CD4-positive, alpha-beta T cell treated with Interleukin-21 for 1 hour (primary cell): ENCODE measurements around the gene MANSC1.

ENCODE experiments used
- DNase-seq: peaks from one replicate; pipeline ENCODE4 v3.0.0-alpha.2; 2020

The MANSC1 gene

DNA sequence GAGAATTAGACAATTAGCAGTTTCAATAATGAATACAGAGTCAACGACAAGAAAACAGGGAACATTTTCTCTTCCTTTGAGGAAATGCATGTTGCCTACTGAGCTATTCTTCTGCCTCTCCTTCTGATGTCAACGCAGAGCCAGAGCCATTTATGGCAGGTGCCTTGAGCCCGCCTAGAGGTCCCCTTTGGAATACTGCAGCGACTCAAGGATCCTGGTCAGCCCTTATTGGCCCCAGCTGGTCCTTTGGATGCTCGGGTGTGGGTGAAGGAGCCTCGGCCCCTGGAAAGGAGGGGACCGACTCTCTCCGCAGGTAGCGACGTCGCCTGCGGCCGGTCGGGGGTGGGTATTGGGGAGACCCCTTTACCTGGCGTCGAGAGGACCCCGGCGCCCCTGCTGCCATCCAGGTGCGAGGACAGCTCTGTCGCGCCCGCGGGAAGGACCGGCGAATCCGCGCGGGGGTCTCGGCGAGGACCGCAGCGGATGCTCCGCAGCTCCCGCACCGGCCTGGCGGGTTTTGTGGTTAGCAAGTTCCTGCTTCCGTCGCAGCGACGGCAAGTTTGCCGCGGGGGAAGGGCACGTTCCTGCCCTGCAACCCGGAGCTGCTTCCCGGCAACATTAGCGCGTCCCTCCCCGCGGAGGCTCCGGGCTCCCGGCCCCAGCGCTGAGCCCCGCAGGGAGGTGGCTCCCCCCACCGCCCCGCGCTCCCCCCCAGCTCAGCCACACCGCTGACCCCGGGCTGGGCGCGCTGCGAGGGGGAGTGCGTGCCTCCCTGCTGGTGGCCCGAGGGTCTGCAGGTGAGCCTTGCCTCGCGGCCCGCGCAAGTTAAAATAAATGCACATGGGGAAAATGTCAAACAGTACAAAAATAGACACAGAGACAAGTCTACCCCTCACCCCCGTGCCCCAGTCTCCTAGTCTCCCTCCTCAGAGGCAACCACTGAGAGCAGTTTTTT, at the start of gene MANSC1:
MANSC1 (minus strand) TSS at position 532 of the 955 bp plus-strand sequence. CDS start 6,928 bp downstream, outside the sequence.
- peak; percentile 61 for DNase-seq

DNA sequence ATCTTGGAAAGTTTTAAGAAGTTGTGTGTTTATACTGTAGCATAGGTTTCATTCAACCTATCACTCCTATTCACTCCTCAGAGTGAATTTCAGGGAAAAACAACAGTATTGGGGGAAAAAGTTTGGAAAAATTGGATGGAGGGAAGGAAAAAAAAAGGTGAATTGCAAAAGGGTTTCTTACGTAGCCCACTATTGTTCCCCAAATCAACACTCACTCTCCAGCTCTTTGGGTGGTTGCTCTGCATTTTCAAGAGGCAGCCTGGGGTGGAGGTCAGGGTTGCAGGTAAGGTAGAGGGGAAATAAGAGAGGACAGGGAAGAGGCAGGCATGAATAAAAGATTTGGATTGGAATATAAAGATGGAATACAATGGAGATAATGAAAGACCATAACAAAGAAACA, 49.1 kb upstream of the MANSC1 start:
- DNase-seq = no peak

DNA sequence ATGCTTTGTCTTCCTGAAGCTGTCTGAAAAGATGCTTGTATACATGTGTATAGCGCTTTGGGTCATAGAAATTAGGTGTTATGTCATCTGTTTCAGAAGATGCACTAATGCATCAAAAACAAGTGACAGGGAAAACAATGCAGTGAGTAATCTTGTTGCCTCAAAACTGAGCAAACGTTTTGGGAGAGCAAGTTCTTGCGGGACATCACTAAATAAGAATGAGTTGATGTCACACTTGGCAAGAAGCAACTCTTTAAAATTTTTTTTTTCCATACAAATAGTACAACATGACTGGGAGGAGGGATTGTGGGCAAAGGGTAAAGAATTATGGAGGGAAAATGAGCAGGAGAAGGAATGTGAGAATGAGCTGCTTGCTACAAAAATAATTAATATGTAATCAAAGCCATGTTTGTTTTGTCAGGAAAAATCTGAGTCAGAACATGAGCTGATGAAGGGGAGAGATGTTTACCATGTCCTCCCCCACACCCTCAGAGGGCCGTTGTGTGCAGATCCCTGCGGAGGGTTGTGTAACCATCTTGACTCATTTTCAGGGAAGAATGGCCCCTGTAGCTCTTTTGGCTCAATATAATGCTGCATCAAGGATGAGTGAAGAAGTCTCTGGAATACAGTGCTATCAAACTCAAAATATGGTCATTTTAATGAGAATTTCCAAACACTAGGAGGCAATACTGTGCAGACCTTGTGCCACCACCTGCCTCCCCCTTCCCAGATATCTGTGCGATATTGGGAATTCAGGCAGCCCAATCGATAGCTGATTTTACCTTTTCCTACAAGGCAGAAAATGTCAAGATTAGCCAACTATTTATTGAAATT, 48.2 kb upstream of the MANSC1 start:
- DNase-seq = no peak

GRCh38 chr12:12397184-12397583, 47.1 kb upstream of the MANSC1 start:
- no peak for DNase-seq

DNA sequence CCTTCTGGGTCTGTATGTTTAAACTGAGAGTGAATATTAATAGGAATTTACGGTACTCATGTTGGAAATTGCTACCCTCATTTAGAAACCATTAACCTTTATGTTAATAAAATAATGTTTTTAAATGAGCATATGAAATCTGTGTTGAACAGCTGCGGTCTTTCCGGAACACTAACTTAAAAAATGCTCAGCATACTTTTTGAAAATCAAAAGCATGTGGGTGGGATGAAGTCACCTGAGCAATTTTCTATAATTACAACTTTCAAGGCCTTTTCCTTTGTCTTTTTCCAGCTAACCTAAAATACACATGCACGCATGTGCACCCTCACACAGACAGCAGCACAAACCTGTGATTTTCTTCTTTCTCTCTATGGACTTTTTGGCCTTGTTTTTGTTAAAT, 46.7 kb upstream of the MANSC1 start:
- no peak for DNase-seq

- no peak for DNase-seq
Measured at GRCh38 chr12:12393171-12393570, 43.1 kb upstream of the MANSC1 start.

DNA sequence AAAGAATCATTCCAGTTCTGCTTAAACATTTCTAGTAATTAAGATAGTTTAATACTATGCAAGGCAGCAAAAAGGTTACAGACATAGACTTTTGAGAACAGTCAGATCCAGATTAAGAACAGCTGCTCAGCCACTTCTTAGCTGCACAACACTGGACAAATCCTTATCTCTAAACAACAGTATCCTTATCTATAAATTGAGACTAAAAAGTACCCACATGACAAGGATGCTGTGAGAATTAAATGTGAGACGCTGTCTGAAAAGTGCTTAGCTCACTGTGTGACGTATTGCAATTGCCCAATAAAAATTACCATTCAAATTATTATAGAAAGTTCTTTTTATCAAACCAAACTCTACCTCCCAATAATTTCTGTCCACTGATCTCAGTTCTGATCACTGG, 42.4 kb upstream of the MANSC1 start:
- no peak for DNase-seq

- peak; percentile 22 for DNase-seq
Measured at GRCh38 chr12:12387501-12387900, 37.5 kb upstream of the MANSC1 start.

GRCh38 chr12:12384571-12385340, 34.7 kb upstream of the MANSC1 start:
- DNase-seq = peak; percentile 55

DNA sequence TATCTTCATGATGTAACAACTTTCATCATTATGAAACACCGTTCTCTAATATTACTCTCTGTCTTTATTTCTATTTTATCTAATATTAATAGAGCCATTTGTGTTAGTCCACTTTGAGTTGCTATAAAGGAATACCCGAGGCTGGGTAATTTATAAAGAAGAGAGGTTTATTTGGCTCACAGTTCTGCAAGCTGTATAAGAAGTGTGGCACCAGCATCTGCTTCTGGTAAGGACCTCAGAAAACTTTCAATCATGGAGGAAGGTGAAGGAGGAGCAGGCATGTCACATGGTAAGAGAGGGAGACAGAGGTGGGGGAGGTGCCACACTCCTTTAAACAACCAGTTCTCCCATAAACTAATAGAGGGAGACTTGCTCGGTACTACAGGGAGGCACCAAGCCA, 31.9 kb upstream of the MANSC1 start:
- no peak for DNase-seq

- DNase-seq = no peak
Measured at GRCh38 chr12:12380949-12381593, 31.0 kb upstream of the MANSC1 start.

- DNase-seq = peak; percentile 90
Measured at GRCh38 chr12:12379831-12380730, 30.0 kb upstream of the MANSC1 start.

GRCh38 chr12:12378616-12379015, 28.6 kb upstream of the MANSC1 start:
- peak; percentile 28 for DNase-seq

DNA sequence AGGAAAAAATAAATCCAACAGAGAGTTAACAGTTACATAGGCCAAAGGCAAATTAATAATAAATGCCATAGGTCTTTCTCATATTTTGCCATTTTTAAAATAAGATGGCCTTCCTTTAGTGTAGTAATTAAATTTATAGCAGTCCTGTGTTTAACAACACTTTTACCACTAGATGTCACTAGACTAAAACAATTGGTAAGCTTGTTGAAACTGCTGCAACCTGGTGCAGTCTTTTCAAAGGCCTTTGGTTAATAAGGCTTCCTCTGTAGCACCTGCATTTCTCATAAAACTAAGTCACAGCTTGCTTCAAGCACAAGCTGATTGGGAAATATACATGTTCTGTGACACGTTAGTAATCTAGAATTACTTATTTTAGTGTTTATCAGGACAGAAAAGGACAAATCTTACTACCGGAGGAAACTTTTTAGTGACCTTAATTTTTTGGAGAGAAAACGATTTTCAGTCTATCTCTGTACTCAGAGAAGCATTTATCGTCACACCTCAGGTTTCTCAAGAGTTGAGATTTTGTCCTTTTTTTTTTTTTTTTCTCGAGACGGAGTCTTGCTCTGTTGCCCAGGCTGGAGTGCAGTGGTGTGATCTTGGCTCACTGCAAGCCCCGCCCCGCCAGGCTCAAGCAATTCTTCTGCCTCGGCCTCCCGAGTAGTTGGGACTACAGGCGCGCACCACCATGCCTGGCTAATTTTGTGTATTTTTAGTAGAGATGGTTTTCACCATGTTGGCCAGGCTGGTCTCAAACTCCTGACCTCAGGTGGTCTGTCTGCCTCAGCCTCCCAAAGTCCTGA, 26.8 kb upstream of the MANSC1 start:
- DNase-seq = peak; percentile 86

GRCh38 chr12:12372946-12373722, 23.1 kb upstream of the MANSC1 start:
- DNase-seq = no peak

DNA sequence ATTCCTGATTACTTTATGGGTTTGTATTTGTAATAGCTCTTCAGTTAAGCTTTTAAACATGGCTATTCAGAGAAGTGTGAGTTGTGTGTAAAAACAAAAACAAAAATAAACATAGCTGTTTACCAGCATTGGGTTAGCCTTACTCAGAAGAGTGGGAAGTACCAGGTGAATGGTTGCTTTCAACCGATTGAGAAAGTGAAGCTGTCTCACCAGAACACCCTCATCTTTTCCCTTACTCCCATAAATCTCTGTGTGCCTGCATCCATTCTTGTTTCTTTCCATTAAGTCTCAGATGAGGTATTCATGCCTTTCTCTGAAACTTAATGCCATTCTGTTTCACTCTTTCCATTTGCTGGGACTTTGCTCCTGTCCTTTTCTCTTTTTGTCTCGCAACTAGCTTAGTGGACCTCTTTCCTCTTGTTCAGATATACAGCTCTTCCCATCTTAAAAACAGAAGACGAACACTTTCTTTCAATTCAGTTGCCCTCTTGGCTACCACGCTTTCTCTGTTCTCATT, 17.5 kb upstream of the MANSC1 start:
- no peak for DNase-seq

GRCh38 chr12:12366701-12367481, 16.8 kb upstream of the MANSC1 start:
- DNase-seq = no peak

GRCh38 chr12:12365931-12366431, 15.9 kb upstream of the MANSC1 start:
- no peak for DNase-seq
